Stimulated activated CD4-positive, alpha-beta T cell treated with anti-CD3 and anti-CD28 coated beads, Interleukin-15, amount 100 ng/mL, for 24 hours (primary cell): Measurements from ENCODE around the gene SUSD6.
"Not testable (repeated sequence)": the region's sequence is repeated elsewhere in the genome, so short reads cannot be mapped to it uniquely, and the experiment has no call there.

Experiments used
- DNase-seq: peaks from one replicate; pipeline ENCODE4 v3.0.0-alpha.2; 2020

The SUSD6 gene

DNA sequence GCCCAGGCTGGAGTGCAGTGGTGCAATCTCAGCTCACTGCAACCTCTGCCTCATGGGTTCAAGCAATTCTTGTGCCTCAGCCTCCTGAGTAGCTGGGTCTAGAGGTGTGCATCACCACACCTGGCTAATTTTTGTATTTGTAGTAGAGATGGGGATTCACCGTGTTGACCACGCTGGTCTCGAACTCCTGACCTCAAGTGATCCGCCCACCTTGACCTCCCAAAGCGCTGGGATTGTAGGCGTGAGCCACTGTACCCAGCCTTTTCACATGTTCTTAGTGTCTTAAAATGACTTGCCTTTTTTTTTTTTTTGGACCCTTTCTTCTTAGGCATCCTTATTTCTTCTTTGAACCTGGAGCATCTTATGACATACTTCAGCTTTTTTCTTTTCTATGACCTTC lies 87.8 kb downstream of the SUSD6 start:
- DNase-seq: peak; percentile 42

DNA sequence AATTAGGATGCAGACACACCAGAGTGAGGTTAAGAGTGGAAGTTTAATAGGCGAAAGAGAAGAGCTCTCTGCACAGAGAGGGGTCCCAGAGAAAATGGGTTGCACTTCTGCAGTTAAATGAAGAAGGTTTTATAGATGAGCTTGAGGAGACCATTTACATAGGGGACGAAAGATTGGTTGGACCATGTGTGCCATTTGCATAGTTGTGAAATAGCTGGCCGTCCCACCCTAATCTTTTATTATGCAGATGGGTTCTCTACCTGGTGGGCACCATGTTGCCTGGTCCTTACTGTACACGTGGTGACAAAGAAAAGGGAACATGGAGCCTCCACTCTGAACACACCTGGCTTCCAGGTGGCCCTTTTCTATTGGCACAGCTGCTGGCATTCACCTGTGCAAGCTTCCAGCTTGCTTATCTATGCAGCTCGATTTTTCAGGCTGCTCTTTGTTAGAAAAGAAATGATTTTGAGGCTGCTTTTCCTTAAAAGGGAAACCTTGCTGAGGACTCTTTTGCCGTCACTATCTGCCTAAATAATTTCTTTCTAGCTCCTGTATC lies 88.4 kb downstream of the SUSD6 start:
- no peak for DNase-seq

DNA sequence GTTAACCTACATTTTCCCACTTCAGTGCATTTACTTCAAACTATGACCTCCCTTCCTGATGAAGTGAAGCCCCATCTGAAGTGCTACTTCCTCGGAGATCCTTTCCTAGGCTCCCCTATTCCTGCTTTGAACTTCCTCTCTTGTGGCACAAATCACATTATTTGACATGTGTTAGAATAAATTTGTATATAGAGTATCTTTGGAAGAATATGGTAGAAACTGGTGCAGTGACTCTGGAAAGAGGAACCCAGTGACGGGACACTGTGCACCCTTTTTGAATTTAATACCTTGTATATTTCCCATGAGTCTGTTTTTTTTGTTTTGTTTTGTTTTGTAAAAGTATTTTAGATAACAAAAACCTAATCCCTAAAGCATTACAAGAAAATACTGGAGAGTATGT lies 89.2 kb downstream of the SUSD6 start:
- no peak for DNase-seq

DNA sequence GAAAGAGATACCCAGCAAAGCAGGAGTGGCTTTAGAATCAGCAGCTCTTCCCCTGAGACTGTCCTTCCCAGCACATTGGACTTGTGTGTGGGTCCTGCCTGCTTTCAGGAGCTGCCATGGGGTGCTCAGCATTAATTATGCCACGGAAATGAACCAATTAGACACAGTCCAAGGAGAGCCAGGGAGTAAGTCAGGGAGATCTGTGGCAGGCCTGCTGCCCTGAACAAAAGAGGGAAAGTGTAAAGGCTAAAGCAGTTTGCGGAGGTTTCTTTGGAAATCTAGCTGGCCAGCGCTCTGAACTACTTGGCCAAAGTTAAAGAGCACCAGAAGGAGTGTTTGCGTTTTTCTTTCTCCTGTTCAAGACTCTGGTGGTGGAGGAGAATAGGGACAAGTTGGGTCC lies 89.9 kb downstream of the SUSD6 start:
- DNase-seq: no peak

DNA sequence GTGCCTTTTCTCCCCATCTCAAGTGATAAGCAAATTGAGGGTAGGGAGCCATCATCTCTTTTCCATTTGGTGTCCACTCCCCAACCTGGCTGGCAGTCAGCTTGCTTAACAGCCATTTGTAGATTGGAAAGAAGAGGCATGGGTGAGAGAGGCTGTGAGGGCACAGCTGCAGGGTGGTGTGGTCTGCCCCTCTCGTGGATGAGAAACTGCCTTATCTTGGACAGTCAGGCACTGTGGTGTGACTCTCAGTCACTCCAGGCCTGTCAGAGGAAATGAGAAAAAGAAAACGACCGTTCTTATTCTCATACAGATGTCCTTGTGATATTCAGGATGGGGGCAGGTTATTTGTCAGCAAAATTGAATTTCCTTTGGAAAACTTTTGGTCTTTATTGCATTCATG lies 90.5 kb downstream of the SUSD6 start:
- no peak for DNase-seq

DNA sequence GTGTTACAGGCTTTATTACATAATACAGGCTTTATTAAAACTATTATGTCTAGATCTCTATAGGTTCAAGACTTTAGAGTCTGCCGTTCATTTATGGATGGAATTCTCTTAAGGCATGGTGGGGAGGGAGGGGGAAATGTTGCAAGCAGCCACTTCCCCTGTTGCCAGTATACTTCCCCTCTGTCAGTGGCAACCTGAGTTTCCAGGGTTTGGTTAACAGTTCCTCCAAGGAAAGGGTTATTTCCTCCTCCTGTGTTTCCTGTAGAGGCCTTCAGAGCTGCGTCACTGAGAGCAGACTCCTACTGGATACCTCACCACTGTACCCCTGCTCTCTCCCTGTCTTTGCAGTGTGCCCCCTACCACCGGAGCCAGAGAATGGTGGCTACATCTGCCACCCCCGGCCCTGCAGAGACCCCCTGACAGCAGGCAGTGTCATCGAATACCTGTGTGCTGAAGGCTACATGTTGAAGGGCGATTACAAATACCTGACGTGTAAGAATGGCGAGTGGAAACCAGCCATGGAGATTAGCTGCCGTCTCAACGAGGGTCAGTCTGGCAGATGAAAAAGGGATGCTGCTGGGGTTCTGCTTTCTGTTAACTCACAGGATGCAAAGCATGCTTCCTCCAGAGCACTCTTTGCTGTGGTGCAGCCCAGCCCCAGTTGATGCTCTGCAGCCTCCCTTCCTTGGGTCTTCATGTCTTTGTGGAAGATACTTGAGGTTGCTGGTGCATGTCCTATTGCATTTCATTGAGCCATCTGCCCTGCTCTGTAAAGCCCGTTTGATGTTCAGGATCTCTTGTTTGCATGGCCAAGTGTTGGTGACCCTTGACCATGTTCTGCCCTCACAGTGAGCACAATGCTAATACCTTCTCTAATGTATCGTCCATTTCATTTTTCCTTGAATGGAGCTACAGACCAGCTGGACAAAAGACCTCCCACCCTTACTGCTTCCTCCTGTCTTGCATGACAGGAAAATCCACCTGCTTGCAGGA lies 91.9 kb downstream of the SUSD6 start:
- no peak for DNase-seq

DNA sequence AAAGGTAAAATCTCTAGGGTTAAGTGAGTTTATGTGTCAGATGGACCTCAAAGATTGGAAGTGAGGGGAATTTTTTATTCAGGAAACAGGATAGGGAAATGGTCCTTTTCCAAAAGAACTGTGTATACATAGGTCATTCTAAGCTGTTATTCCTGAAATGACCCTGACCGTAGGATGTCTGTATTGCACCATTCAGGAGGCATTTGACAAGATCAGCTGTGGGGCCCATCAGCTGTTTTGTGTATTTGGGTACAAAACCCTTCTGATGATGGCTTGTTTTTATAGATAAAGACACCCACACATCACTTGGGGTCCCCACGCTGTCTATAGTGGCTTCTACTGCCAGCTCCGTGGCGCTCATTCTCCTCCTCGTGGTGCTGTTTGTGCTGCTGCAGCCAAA lies 92.9 kb downstream of the SUSD6 start:
- no peak for DNase-seq

DNA sequence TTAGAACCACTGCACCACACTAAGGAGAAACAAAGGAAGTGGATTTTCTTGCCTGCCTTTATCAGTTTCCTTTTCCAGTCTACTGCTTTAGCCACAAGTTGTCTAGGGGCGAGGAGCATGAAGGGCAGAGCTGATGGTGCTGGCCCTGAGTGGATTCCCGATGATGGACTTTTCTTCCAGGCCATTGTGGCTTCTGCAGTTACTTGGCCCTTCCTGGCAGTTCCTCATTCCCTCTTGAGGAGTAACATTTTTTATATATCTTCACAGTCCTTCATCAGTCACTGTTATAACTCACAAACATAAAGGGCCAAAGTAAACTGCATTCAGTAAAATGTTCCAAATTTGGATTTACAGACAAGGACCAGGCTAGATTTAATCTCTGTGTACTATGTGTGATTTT lies 94.3 kb downstream of the SUSD6 start:
- no peak for DNase-seq

DNA sequence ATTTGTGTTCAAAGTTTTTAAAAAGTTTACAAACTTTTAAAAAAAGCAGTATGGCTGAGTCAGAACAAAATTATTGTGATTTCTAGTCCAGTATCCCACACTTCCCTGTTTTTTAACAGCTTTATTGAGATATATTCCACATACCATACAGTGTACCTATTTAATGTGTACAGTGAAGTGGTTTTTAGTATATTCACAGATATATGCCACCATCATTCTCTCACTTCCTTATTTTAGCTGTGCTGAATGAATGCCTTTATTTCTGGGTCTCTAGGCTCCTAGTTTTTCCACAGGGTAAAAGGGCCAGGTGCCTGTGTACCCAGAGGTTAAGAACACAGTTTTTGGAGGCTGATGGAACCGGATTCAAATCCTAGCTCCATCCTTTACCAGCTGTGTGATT lies 96.7 kb downstream of the SUSD6 start:
- no peak for DNase-seq

DNA sequence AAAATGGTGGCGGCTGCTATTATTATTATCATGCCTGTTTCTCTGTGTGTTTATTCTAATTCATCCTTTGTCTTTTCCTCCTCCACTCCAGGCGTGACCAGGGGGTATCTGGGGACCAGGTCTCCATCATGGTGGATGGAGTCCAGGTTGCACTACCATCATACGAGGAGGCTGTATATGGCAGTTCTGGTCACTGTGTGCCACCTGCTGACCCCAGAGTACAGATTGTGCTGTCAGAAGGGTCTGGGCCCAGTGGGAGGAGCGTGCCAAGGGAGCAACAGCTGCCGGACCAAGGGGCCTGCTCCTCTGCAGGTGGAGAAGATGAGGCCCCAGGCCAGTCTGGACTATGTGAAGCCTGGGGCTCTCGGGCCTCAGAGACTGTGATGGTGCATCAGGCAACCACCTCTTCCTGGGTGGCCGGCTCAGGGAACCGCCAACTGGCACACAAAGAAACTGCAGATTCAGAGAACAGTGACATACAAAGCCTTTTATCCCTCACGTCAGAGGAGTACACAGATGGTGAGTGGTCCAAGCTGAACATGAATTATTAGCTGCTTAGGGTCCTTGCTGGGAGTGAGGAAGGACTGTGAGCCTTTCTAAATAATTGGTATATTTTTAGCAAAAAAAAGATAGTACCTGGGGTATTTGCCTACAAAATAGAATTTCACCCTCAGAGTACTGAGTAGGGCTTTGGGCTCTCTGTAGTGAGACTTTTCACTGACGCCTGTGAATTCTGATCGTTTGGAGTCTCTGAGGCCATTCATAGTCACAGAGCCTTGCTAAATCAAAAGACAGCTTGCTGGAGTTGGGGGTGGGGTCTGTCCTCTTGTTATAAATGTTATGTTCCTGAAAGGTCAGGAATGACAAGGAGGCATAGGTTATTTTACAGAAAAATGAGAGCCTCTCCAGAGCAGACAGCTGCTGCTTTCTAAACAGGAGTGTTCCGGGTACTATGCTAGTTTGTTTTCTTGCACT lies 97.5 kb downstream of the SUSD6 start:
- peak; percentile 48 for DNase-seq

DNA sequence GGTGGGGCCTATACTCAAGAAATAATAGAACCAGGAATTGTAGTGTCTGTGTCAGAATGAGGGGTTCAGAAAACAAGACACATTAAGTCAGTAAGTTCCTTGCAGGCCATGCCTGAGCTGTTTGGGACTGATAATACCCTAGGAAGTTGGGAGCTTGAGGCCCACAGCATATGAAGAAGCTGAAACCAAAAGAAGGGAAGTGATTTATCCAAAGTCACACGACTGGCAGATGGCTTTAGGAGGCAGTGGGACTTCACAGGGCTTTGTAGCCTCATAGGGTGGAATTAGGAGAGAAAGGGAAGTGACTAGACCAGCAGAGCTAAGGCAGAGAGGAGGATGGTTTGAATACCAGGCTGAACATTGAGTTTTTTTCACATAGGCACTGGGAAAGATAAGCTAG lies 99.0 kb downstream of the SUSD6 start:
- DNase-seq: no peak

DNA sequence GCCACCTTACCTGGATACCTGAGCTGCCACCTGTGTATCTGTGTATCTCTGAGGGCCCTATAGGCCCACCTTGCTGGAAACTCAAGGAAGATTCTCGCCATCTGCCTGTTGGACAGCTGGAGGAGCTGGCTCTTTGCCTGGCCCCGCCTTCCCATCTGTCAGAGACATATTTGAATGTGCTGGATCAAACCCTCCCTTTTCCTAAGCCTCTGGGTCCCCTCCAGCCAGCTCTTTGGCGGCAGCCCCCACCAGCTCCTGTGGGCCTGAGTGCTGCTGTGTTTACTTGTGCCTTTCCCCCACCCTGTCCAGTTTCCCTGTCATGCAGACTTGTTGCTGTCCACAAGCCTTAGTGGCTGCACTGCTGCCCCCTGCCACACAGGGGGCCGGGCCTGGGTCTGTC lies 99.7 kb downstream of the SUSD6 start:
- no peak for DNase-seq

DNA sequence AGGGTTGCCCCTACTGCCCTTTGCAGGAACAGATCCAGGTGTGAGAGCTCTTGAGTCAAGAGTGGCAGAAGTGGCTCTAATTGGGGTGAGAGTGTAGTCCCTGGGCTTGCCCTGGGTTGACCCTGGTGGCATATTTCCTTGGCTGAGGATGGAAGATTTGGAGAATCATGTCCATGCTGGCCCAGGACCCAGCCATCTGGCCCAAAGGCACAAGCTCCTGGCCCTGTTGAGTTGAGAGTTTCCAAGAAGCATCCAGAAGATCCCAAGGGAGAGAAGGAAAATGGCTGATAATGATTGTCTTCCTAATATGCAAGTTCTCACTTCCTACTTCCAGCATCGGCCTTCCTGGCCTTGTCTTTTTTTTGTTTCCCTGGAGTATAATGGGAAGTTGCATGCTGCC lies 100.1 kb downstream of the SUSD6 start:
- no peak for DNase-seq

DNA sequence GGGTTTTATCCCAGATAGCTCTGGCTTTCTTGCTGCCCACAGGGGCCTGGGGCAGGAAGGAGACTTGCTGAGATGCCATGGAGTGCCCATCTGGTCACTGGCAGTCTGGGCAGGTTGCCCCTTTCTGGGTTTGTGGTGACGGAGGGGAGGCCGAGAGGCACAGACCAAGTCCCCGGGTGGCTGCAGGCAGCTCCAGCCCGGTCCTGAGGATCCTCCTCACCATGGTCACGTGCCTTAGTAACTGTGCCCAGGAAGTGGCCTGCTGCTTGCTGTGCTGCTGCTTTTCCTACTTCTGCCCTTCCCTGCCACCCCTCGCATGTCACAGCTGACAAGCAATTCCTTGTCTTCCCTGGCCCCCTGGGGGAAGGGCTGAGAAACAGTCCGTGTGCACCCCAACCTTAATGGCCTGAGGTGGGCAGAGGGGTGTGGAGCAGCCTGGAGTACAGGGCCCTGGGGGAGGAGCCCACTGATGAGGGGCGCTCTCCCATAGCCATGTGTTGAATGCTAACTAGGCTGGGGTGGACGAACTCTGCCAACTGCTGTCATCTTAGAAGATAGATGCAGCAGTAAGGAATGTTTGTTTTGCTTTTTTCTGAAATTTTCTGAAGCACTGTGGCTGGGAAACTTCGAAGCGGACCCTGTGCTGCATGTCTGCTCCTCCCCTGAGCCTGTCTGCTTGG lies 100.6 kb downstream of the SUSD6 start:
- no peak for DNase-seq

DNA sequence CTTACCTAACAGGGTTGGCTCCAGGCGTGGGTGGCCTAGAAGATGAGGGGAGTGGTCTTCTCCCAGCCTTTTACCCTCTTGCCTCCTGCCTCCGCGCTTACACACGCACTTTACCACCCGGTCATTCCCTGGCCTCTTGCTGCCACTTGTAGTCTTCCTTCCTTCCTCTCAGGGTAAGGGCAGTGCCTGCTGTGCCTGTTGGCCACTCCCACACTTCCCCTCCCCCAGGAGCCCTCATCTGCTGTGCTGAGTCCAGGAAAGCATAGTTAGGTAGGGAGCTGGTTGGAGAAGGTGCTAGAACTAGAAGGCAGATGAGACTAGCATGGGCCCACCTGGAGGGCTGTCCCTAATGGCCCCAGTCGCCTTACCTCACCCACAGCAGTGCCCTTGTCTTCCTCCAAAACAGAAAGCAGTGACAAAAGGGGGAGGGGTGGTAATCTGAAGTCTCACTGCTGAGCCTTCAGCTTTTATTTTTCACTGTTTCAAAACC lies 101.2 kb downstream of the SUSD6 start:
- no peak for DNase-seq

DNA sequence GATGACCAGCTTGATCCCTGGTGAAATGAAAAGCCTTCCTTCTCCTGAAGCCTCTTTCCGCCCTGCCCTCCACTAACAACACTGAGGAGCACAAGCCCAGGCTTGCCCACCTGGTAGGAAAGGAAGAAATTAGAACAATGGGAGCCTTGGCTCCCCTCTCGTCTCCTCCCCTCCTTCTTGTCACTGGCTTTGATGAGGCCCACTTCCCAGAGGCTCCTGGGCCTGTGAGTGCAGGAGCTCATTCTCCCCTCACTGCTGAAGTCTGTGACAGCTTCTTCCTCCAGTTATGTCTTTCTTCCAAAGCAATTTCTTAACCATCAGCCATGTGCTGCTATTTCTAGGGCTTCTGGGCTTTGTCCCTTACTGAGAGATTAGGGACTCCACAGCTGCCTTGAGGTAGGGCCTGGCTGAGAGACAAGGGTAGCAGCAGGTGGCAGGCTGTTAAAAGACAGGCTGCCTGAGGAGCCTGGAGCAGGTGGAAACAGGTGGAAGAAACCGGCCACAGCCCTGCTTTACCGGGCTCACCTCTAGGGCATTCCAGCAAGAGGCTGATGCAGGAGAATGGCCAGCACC lies 101.9 kb downstream of the SUSD6 start:
- DNase-seq: no peak

DNA sequence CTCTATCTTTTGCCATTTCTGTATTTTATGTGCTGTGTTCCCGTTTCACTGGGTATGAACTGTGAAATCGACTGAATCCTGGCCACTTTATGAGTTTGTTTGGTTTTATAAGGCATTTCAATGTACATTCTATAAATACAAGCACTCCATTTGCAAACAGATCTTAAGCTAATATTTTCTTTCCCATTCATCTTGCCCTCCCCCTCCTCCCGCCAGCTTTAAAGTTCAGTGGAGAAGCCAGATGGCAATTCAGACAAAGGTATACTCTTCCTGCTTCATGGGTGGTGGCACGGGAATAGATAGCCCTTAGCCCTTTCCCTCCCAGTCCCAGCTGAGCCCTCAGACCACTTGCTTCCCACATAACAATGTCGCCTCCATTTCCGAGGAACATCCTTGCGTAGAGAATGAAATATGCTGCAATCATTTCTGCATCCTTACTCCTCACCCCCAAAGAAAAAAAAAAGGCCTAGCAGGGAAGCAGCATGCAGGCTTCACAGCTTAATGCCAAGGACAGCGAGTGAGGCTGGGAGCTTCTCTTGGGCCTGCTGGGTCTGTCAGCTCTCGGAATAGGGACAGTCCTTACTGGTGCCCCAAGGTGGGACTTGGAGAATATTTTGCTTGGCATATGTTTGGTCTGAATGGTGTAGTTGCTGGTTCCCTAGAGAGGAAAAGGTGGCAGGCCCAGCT lies 102.7 kb downstream of the SUSD6 start:
- DNase-seq: no peak

DNA sequence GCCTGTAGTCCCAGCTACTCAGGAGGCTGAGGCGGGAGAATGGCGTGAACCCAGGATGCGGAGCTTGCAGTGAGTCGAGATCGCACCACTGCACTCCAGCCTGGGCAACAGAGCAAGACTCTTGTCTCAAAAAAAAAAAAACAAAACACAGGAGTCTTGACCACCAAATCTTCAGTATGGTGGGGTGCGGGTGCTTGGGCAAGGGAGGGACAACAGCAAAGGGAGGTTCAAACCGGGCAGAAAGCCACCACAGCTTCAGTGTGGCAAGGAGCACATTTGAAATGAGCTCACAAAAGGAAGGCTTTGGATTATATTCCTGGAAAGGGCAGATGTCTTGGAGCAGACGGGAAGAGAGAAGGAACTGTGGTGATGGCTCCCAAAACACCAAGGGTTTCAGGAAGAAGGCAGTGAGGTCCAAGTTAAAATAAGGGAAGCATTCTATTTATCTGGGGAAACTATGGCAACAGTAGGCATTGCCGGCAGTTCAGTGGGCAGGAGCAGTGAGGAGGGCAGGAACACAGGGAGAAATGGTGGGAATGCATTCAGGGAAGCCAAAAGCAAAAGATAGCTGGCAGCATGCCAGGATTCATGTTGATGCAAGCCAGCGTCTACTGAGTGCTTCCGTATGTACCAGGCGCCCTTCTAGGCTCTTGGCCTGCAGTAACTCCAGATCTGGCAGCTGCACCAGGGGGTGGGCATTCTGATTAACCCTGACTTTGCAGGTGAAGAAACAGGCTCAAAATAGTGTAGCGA lies 104.5 kb downstream of the SUSD6 start:
- DNase-seq: no peak

DNA sequence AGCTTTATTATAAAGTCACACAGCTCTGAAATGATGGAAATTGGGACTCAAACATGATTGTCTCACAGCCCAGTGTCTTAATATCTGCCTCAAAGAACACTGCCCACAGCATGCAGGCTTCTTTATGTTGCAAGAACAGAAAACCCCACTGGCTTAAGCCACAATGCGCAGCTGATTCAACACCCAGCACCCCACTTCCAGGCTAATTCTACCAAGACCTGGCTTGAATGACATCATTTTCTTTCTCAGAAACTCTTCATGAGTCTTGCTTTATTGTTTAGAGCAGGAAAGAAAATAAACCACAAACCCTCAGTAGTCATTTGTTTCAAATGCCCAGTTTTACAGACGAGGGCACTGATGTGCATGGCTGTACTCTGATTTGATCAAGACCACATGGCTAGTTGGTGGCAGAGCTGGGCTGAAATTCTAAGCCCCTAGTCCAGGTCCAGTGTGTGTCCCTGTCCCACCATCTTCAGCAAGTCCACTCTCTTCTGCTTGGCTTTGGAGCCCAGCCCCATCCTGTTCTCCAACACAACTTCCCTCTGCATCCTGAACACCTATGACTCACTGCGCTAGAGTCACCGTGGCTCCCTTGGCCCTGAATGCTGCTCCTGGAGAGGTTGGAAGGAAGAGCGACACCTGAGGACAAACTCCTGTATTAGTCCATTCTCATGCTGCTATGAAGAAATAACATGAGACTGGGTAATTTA lies 105.2 kb downstream of the SUSD6 start:
- DNase-seq: peak; percentile 53

DNA sequence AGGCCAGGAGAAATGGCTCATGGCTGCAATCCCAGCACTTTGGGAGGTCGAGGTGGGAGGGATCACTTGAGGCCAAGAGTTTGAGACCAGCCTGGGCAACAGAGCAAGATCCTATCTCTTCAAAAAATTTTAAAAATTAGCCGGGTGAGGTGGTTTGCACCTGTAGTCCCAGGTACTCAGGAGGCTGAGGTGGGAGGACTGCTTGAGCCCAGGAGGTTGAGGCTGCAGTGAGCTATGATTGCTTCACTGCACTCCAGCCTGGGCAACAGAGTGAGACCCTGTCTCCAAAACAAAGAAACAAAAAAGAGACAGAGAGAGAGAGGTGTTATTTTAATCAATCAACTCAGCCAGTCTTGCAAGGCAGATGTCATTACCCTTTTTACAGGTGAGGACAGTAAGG lies 107.2 kb downstream of the SUSD6 start:
- DNase-seq: not testable (repeated sequence)
